Thoracic aorta (tissue), 2 donors: ENCODE measurements around the gene RAPH1. TPM values are rescaled to one million over a fixed set of nuclear protein-coding genes. Genes with fewer than 3 reads are reported as not detected.

ENCODE experiments used
- ATAC-seq: fragments of 150-250 bp; one replicate; pipeline ENCODE4 v1.8.0; 2017; ENCODE audit warnings: low read depth; ENCODE audit not compliant: insufficient number of reproducible peaks, low FRiP score
- DNase-seq: peaks from one replicate; pipeline ENCODE4 v3.0.0-alpha.2; 2020; ENCODE audit warnings: low spot score
- H3K27ac ChIP-seq, 2 donors: fragments of 200-600 bp; sonication (generic); 1 replicate in 1 of 2; 2 replicates in 1 of 2; pipeline ENCODE4 v1.5.1; 2016; ENCODE audit warnings: mild to moderate bottlenecking in 2 of 2, moderate library complexity in 2 of 2
- H3K27me3 ChIP-seq: fragments of 200-600 bp; sonication (generic); replicated peaks from 2 replicates; pipeline ENCODE4 v1.6.0; 2016; ENCODE audit warnings: mild to moderate bottlenecking; ENCODE audit not compliant: insufficient read depth
- H3K36me3 ChIP-seq: fragments of 200-600 bp; sonication (generic); one replicate; pipeline ENCODE4 v1.5.1; 2016
- H3K4me1 ChIP-seq, 2 donors: fragments of 200-600 bp; sonication (generic); 1 replicate in 1 of 2; 2 replicates in 1 of 2; pipeline versions ENCODE4 v1.5.1 to v1.6.0; 2016; ENCODE audit warnings: low read depth in 2 of 2, mild to moderate bottlenecking in 1 of 2; ENCODE audit not compliant: control insufficient read depth in 1 of 2
- H3K4me3 ChIP-seq: fragments of 200-600 bp; sonication (generic); 2 replicates; pipeline ENCODE4 v1.5.1; 2016; ENCODE audit warnings: mild to moderate bottlenecking
- H3K9me3 ChIP-seq: fragments of 200-600 bp; sonication (generic); 2 replicates; pipeline ENCODE4 v1.5.1; 2016
- CTCF ChIP-seq: fragments of 200-600 bp; sonication (generic); IDR thresholded peaks from one replicate; pipeline ENCODE4 v1.5.1; 2019; ENCODE audit warnings: antibody characterized with exemption
- total RNA-seq, 2 donors: library from RNA; depleted of rRNA; stranded (reverse); fragments of >200 nt; gene quantifications; one replicate each; pipeline versions ENCODE4 v1.1.0 to v1.2.3, GENCODE V29; 2016

RAPH1 gene
- total RNA-seq, 2 donors from 2014 or later: 44.8 to 86.8 TPM

GRCh38 chr2:203535784-203536585 is 884 bp upstream of the RAPH1 start:
- peak overlapping the region; percentile 75 for H3K4me3 ChIP-seq
- no peak for DNase-seq
- H3K27me3 ChIP-seq: no peaks in the 10 kb centered on the region
- peak overlapping the region; percentile 78 to 94 for H3K27ac ChIP-seq
- TF ChIP-seq CTCF: no peak
- no peaks in the 10 kb centered on the region for H3K9me3 ChIP-seq
- no peak for ATAC-seq
- H3K4me1 ChIP-seq: peaks cover 8 to 37% of the 10 kb centered on the region in 2 donors
- H3K36me3 ChIP-seq: no peaks in the 10 kb centered on the region

GRCh38 chr2:203534621-203535077 is 452 bp downstream of the RAPH1 start:
- Histone ChIP-seq H3K27me3 (no peaks in the 10 kb centered on the region), H3K36me3 (no peaks in the 10 kb centered on the region), H3K4me1 (peaks cover 8 to 31% of the 10 kb centered on the region in 2 donors), H3K9me3 (no peaks in the 10 kb centered on the region), H3K27ac (peak overlapping the region; percentile 85 to 98), H3K4me3 (peak overlapping the region; percentile 98)
- no peak for ATAC-seq
- no peak for TF ChIP-seq CTCF
- peak; percentile 3 for DNase-seq

- DNase-seq: no peak
- H3K27ac ChIP-seq: peak overlapping the region; percentile 85 to 98
- H3K4me3 ChIP-seq: peak overlapping the region; percentile 98
- peaks cover 11 to 36% of the 10 kb centered on the region in 2 donors for H3K4me1 ChIP-seq
- H3K9me3 ChIP-seq: no peaks in the 10 kb centered on the region
- ATAC-seq: no peak
- TF ChIP-seq CTCF: no peak
- no peaks in the 10 kb centered on the region for H3K27me3 ChIP-seq
- H3K36me3 ChIP-seq: no peaks in the 10 kb centered on the region
Observed at GRCh38 chr2:203533676-203534591, 1.2 kb downstream of the RAPH1 start.

GRCh38 chr2:203532957-203533658 is 2.0 kb downstream of the RAPH1 start:
- no peak for TF ChIP-seq CTCF
- Histone ChIP-seq H3K9me3 (no peaks in the 10 kb centered on the region), H3K36me3 (no peaks in the 10 kb centered on the region), H3K4me3 (peak overlapping the region; percentile 98), H3K27ac (peak overlapping the region in 1 of 2 donors; percentile 98), H3K4me1 (peaks cover 11 to 36% of the 10 kb centered on the region in 2 donors), H3K27me3 (no peaks in the 10 kb centered on the region)
- ATAC-seq: no peak
- no peak for DNase-seq
